DMS79 treated with DMSO at 0.1 percent for 48 hours (cell line): ENCODE data around the gene PLXNA4.
A peak's percentile ranks its signal among the peaks of the same experiment; 100 is the strongest.

Source experiments
- DNase-seq: peaks from one replicate; lab custom pipeline; 2025; lab: John Stamatoyannopoulos, UW

PLXNA4 gene

GRCh38 chr7:132083537-132084123 is 492.6 kb downstream of the PLXNA4 start:
- no peak for DNase-seq

DNA sequence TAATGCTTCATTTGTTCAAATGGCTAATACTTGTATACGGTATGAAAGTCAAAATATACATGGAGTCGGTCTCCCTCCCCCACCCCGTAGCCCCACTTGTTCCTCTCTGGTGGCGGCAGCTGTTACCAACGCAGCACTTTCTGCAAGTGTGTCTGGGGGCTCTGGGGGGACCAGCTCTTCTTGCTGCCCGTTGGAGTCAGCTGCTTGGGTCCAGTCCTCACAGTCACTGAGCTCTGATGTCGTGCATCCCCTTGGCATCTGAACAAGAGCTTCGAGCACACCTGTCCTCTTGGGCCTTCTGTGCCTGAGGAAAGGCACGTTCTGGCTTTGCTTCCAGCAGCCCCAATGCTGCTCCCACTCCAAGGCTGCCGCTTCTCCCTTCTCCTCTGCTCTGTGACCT is 493.1 kb downstream of the PLXNA4 start:
- DNase-seq = no peak

GRCh38 chr7:132082394-132082793 is 493.9 kb downstream of the PLXNA4 start:
- DNase-seq = no peak

GRCh38 chr7:132081686-132082085 is 494.6 kb downstream of the PLXNA4 start:
- no peak for DNase-seq

GRCh38 chr7:132080967-132081668 is 495.2 kb downstream of the PLXNA4 start:
- DNase-seq = no peak

DNA sequence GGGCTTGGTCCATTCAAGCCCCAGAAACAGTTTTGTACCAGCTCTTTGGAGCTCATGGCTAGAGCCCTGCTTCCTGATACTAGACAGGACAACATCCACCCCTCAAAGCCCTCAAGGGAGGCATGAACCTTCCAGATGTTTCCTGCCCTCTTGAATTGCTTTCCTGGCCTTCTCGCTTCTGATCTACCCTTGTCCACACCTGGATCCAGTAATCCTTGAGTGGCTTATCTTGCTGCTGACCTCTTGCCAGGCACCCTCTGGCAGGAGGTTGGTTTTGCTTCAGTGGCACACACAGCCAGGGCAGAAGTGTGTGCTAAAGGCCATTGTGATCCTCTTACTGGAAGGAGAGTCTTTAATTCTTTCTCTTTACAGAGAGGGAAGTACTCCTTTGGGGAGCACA is 495.8 kb downstream of the PLXNA4 start:
- DNase-seq = no peak

DNA sequence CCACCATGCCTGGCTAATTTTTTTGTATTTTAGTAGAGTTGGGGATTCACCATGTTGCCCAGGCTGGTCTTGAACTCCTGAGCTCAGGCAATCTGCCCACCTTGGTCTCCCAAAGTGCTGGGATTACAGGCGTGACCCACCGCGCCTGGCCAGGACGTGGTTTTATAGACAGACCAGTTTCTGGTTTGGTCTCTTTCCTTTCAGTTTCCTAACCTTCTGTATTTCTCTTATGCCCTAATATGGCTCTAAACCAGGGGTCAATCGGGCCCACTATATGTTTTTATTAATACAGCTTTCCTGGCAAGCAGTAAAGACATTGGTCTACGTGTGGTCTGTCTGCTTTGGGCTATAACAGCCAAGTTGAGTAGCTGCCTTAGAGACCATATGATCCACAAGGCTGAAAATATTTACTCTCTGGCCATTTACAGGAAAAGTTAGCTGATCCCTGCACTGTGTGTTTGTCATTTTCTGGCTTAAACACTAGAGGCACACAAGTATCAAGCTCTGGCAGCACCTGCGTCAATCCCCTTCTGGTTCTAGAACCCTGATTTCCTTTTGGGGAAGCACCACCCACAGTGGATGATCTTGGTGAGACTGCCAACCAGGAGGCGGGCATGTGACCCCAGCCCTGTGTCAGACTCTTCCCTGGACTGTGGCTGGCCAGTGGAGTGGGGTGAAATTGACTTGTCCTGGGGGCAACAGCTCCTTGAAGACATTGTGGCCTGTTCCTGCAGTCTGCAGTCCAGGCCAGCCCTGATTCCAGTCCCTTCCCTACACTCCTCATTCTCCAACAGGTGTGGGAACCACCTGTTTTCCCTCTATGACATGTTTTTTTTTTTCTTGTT is 497.2 kb downstream of the PLXNA4 start:
- no peak for DNase-seq

DNA sequence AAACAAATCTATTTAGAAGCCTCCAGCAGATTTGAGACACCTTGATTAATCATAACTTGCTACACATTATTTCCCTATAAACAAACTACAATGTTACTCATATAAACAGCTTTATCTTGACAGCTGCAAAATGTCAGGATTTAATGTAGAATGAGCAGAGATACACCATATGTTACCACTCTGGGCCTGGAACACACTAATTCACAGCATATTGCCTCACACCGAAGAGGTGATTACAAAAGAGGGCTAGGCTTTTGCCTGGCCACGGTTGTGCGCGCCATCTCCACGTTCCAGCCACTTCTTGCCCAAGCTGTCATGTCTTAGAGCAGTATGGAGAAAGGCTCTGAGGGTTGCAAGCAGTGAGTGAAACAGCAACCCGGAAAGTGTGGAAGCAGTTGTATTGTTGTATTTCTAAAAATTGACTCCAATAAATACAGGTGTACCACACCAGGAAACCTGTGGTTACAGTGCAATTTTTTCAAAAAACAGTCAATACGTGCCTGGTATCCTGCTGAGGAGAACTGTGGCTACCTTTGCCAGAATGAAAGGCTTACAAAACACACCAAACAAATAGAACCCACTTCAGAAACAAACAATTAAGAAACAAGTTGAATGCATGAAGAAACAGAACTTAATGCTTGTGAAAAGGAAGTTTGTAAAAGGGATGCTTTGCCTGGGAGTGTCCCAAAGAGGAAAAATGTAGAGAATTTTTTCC is 498.1 kb downstream of the PLXNA4 start:
- no peak for DNase-seq

DNA sequence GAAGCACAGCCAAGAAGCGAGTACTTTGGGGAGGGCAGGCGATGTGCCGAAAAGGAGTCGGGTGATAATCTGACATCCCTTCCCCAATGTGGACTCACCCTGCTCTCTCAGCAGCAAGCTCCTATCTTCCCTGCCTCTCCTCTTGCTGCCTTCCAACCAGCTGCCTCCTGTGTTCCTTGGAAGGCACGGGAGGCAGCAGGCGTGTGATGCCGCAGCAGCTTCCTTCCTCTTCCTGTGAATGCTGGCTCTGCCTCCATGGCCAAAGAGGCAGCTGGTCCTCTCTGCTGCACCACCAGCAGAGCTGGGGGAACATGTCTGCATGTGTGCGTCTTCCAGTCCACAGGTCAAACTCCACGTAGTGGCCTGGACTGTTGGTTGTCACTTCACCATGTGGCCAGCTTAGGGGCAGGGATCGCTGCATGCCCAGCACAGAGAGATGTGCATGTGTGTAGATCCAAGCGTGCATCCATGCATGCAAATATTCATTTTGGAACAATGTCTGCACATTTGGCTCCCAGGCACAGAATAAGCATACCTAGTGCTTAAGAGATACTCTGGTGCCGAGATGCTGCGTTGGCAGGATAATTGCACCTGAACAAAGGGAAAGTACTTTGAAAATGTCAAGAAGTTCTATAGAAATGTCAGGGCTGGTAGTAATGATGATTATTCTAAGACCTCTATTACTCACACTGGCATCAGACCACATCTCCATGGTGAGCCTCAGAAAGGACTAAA is 499.8 kb downstream of the PLXNA4 start:
- peak; percentile 73 for DNase-seq

DNA sequence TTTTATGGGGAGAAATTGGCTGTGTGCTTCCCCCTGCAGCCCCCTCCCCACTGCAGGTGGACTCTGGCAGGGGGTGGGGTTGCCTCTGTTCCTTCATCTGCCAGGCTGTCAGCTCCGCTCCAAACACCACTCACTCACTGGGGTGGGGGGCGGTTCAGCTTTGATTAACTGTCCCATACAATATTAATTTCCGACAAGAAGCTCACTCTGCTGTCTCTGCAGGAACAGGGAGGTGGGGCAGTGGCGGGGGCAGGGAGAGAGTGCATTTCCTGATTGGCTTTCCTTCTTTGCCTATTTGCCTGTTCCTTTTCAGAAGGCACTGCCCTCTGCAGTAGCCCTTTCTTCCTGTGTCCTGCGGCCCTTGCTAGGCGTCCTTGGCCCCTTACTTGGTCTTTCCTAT is 500.8 kb downstream of the PLXNA4 start:
- no peak for DNase-seq

DNA sequence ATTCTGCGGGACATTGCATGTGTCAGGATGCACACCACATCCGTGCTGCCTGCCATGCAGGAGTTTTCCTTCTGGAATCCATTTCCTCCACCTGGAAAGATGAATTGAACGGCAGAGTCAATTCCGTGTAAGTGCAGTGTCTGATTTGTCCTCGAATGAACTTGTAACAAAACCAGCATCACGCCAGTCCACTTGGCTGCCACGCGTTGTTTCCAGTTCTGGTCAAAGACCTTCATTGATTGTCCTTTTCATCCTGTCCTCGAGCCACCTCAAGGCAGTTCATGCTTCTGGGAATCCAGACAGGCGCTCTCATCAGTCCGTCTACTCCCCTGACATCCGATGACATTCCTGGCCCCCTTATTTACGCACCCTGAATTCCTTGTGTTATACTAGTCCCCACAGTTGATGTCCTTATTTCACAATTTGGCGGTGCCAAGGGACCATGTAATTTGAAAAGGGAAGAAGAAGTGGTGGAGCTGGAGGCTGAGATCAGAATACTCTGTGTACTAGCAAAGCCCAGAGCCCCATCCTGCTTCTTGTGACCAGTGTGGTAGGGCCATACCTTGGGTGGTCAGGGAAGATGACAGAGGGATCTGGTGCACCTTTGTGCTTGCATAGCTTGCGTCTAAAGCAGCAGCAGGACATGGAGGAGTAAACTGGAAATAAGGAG is 502.2 kb downstream of the PLXNA4 start:
- no peak for DNase-seq
